Measurements from ENCODE around the gene CNN2. TPM values are rescaled to one million over a fixed set of nuclear protein-coding genes. Genes with fewer than 3 reads are reported as not detected.

Gene CNN2
- total and polyA plus RNA-seq, 9 of the 15 experiments (the other 6 are each of a cell fraction or from before 2014, with no cell fraction given): 12.1 to 174 (median 52.7) TPM

DNA sequence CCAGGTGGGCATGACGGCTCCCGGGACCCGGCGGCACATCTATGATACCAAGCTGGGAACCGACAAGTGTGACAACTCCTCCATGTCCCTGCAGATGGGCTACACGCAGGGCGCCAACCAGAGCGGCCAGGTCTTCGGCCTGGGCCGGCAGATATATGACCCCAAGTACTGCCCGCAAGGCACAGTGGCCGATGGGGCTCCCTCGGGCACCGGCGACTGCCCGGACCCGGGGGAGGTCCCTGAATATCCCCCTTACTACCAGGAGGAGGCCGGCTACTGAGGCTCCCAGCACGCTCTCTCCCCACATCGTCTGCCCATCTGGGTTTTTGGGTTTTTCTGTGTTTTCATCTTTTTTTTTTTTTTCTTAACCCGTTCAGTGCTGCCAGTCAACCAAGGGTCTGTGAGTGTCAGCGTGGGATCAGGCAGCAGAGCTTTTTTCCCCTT is 11.2 kb downstream of the CNN2 start (continued):
- no peak for TF ChIP-seq ETV6 (IDR thresholded peaks at IDR 0.05; ENCODE audit: borderline replicate concordance in 1 of 2, low read depth in 2 of 2, low read length in 1 of 2)
- TF ChIP-seq ETV6 (CRISPR knock-in tag; IDR thresholded peaks at IDR 0.05; ENCODE audit: borderline replicate concordance): no peak
- TF ChIP-seq ZNF174 (CRISPR knock-in tag; IDR thresholded peaks at IDR 0.05): no peak
- TF ChIP-seq, protein P1, sequence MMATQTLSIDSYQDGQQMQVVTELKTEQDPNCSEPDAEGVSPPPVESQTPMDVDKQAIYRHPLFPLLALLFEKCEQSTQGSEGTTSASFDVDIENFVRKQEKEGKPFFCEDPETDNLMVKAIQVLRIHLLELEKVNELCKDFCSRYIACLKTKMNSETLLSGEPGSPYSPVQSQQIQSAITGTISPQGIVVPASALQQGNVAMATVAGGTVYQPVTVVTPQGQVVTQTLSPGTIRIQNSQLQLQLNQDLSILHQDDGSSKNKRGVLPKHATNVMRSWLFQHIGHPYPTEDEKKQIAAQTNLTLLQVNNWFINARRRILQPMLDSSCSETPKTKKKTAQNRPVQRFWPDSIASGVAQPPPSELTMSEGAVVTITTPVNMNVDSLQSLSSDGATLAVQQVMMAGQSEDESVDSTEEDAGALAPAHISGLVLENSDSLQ (IDR thresholded peaks at IDR 0.05): peak; percentile 41
- TF ChIP-seq SAP30 (IDR thresholded peaks at IDR 0.05; ENCODE audit: borderline replicate concordance, insufficient read depth, low read depth, low read length, poor library complexity, severe bottlenecking): no peak
- no peak for TF ChIP-seq MYC (IDR thresholded peaks at IDR 0.05; ENCODE audit: low read depth, low read length)
- TF ChIP-seq MYC (CRISPR knock-in tag; IDR thresholded peaks at IDR 0.05; ENCODE audit: borderline replicate concordance, low read depth): no peak
- TF ChIP-seq FOXM1 (IDR thresholded peaks at IDR 0.05; ENCODE audit: low read depth): no peak
- TF ChIP-seq FOXM1 (CRISPR knock-in tag; IDR thresholded peaks at IDR 0.05; ENCODE audit: low read depth): no peak
- TF ChIP-seq SRSF7 (optimal IDR thresholded peaks at IDR 0.05; ENCODE audit: low read depth, low read length): no peak
- TF ChIP-seq GABPA (tag; conservative IDR thresholded peaks at IDR 0.05; ENCODE audit: low read depth): no peak
- no peak for TF ChIP-seq HSF4 (CRISPR knock-in tag; IDR thresholded peaks at IDR 0.05; ENCODE audit: borderline replicate concordance)
- TF ChIP-seq SMAD4 (CRISPR knock-in tag; conservative IDR thresholded peaks at IDR 0.05): 0 out of 2 replicates have a peak, but pooled peaks have one; percentile 26
- TF ChIP-seq CXXC5 (CRISPR knock-in tag; IDR thresholded peaks at IDR 0.05): no peak
- TF ChIP-seq REST (IDR thresholded peaks at IDR 0.05; ENCODE audit: borderline replicate concordance): no peak
- no peak for TF ChIP-seq REST (CRISPR knock-in tag; IDR thresholded peaks at IDR 0.05; ENCODE audit: low read depth)
- no peak for TF ChIP-seq STAT5A (IDR thresholded peaks at IDR 0.05; ENCODE audit: borderline replicate concordance, low read length)
- no peak for TF ChIP-seq CTCF (IDR thresholded peaks at IDR 0.05 in 2 of 3, conservative IDR thresholded peaks at IDR 0.05 in 1 of 3; ENCODE audit: insufficient read depth in 2 of 3, low read depth in 1 of 3, low read length in 3 of 3)
- TF ChIP-seq MTA1 (IDR thresholded peaks at IDR 0.05; ENCODE audit: borderline replicate concordance): no peak
